GM21367 (cell line): ENCODE results near the gene CTNNA3.
"Not testable (repeated sequence)": the region's sequence is repeated elsewhere in the genome, so short reads cannot be mapped to it uniquely, and the experiment has no call there.

ENCODE experiments used
- ATAC-seq: cut with Tn5 transposase; IDR thresholded peaks from one replicate; pipeline ENCODE4 v1.9.1; 2021; ENCODE audit not compliant: unreplicated experiment

Gene CTNNA3

DNA sequence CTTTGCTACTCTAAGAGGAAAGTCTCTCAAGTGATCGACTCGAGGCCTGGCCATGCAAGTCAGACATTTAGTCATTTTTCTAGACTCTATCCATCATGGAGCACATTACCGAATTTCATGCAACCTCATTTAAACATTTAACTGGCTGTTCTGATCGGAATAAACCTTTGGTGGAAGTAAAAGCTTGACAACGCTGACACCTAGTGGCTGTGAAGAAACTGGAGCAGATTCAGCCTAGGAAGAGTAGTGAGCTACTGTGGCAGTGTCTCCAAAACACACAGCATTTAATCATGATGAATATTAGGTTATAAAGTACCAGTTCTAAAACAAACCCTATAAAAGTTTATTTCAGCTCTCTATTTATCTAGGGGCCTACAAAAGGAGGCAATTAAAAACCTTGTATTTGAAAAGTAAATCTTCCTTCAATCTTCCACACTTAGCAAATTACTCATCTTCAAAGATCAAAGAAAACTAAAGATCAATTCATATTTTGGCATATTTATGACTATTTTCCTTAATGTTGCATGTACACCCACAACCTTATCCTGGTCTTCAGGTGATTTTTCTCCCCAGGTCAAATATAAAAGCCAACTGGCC lies 175.0 kb downstream of the CTNNA3 start:
- peak; percentile 89 for ATAC-seq

DNA sequence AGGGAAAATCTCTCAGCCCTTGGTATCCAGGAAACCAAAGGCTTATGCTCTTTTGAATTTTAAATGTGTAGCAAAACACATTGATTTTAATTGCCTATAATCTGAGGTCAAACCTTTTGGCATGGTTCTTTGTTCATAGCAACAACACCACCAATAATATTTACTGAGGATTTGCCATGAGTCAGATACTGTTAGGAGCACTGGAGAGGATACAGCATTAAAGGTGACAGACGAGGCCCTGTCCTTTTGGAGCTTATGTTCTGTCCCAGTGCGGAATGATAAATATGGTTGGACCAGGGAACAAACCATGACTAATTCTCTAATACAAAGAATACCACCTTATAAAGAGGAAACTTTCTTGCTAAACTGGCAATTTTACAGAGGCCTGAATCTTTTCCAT lies 176.6 kb downstream of the CTNNA3 start:
- ATAC-seq: no peak

DNA sequence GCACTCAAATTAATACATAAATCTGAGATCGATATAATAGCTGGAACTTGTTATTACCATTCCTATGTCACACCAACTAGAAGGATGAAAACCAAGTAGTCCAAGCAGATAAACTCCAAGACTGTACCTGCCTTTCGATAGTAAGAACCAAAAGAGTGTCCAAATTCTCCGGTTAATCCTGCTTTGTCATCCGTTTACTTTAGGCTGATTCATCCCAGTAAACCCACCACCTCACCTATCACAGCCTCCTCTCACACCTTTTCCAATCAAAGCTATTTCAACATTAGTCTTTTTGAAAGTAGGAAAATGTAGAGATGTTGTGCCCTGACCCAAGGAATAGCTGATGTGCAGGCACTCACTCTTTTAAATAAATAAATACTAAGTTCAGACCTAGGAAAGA lies 177.2 kb downstream of the CTNNA3 start:
- ATAC-seq: no peak

DNA sequence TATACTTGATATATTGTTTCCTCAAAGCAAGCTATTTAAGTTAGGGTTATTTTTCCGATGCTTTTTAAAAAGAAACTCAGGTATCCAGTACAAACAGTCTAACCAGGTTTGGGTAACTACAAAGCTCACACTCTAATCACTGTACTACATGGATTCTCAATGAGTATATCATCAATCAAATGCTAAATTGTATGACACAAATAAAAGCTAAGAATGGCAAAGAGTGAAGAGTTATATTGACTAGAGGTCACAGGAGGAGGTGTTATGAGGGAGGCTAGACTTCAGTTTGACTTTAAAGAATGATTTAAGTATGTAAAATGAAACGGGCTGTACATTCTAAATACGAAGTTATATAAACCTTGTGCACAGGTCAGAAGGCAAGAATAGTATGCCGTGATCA lies 178.0 kb downstream of the CTNNA3 start:
- no peak for ATAC-seq

DNA sequence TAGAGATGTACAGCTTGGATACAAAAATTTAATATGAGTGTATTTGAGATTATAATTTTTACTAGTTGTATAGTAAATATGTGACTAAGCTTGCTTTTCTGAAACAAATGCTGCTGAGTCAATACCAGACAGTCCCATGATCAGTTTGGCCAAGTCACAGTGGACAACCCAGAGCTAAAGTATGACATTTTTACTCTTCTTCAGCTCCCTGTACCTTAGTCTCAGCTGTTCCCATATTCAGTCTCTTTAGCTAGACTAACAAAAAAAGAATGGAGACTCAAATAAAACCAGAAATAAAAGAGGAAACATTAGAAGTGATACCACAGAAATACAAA lies 189.3 kb downstream of the CTNNA3 start:
- no peak for ATAC-seq

DNA sequence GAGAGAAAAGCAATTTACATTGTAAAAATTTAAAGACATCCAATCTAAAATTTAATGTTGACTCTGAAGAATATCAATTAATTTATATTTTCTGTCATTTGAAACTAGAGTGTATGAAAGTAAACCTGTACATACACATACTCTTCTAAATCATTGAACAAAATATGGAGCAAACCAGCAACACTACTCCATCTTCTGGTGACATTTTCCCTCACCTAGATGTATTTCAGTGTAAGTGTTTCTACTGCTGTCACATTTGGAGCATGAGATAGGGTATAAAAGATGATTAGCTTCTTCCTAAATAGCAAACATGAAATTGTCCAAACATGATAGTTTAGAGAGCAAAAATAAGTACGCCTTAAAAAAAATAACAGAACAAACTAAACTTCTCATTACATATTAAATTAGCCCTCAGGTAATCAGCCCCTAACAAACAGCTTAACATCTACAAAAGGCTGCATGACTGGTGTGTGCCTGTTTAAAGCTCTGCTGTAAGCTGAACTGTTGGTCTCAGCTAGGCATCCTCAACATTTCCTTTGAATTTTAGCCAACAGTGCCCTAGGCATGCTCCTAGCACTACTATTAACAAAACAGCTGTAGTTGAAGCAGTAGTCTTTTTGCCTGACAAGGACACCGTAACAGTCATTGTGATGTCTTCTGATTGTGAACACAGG lies 189.8 kb downstream of the CTNNA3 start:
- no peak for ATAC-seq

DNA sequence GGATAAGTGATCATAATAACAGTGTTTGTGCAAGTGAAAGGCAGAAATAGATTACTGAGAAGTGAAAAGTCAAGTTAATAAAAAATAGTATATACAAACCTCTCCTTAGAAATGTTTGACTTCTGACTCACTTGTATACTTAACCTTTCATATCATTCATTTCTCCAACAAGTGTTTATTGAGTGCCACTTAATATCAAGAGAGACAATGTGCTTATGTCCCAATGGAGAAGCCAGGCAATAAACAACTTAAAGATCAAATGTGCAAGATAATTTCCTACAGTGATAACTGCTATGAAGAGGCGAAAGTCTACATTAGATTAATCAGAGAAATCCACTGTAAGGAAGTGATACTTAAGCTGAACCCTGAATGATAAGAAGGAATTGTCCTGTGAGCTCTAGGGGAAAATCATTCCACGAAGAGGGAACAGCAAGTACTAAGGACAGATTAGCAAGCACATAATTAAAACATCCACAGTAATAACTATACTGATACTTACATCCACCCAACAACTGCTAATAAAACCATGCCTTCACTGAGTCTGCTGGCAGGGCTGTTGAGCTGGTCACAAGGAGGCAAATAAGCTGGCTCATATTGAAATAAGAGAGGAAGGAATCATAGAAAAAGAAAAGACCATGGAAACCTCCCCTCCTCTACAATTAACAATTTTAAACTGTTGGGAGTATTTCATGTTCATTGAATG lies 203.5 kb downstream of the CTNNA3 start:
- ATAC-seq: no peak

DNA sequence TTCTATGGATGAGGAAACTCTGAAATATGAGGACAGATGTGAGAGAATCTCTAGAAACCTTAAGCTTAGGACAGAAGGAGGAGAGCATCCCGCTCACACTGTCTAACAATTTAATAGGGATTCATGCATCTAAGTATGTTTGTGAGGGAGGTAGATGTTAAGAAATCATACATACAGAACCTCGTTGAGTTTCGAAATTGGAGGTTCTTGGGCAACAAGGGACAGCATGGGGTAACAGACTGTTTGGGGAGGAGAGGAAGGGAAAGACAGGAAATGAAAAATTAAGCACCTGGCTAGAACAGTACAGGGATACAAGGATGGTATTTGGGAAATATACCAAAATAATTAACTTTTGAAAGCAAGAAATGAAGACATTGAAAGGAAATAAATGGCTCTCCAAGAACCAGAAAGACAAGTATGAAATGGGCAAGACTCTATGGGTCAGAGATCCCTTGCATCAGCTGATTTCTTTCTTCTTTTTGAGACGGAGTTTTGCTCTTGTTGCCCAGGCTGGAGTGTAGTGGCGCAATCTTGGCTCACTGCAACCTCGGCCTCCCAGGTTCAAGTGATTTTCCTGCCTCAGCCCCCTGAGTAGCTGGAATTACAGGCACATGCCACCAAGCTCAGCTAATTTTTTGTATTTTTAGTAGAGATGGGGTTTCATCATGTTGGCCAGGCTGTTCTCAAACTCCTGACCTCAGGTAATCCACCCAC lies 207.9 kb downstream of the CTNNA3 start:
- no peak for ATAC-seq

DNA sequence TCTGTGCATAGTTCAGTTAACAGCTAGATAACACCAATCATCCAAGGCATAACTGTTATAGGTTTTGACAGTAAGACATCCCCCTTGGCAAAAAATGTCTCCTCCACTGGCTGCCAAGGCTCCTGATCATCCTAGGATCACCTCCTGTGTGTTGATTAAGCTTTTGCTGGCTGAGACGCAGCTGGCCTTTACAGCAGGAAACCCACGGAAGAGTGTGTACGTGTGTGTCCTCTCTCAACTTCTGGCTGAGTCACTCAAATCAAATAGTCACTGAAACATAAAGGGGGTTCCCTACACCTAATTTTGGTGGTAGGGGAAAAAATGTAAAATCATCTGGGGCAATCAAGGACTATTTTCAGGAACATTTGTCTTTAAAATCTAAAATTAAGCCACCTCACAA lies 208.8 kb downstream of the CTNNA3 start:
- no peak for ATAC-seq

DNA sequence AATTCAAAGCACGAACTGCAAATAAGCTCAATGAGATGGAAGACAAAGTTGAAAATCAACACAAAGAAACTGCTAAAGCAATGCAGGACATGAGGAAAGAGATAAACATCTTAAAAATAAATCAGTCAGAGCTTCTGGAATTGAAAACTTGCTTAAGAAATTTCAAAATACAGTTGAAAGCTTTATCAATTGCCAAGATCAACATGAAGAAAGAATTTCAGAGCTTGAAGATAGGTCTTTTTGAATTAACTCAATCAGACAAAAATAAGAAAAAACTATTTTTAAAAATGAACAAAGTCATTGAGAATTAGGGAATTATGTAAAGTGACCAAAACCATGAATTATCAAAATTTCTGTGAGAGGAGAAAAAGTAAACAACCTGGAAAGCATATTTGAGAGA lies 218.1 kb downstream of the CTNNA3 start:
- no peak for ATAC-seq

DNA sequence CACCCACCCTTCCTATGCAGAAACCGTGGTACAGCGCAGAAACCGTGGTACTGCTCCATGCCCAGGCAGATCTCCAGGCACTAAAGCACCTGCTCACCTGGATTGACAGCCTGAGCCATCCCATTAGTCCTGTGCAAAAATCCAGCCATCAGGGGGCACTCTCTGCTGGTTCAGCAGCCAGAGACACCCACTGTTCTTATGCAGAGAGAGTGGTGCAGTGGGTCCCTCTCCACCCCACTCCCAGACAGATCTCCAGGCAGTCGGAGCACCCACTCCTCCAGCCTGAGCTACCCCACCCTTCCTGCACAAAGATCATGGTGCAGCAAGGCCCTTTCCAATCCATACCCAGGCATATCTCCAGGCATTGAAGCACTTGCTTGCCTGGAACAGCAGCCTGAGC lies 219.8 kb downstream of the CTNNA3 start:
- ATAC-seq: no peak

DNA sequence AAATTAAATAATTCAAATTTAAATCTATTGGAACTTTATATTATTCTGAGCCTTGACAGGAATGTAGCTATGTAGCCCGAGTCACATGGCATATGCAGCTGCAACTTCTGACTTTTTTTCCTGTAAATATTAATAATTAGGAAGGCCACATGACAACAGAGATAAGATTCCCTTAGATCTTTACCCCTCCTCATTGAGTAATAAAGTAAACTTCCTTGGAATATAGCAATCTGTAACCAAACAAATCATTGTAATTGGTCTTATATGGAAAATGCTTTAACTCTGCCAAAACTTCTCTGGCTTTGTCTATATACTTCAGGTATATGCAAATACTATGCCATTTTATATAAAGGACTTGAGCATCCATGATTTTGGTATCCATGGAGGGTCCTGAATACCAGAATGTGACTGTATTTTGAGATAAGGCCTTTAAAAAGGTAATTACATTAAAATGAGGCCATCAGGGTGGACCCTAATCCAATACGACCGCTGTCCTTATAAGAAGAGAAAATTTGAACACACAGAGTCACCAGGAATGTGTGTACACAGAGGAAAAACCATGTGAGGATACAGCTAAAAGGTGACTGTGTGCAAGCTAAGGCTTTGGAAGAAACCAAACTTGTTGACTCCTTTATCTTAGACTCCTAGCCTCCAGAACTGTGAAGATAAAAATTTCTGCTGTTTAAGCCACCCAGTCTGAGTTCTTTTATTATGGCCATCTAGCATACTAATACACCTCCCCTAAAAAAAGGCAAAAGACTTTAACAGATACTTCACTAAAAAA lies 222.0 kb downstream of the CTNNA3 start:
- no peak for ATAC-seq

DNA sequence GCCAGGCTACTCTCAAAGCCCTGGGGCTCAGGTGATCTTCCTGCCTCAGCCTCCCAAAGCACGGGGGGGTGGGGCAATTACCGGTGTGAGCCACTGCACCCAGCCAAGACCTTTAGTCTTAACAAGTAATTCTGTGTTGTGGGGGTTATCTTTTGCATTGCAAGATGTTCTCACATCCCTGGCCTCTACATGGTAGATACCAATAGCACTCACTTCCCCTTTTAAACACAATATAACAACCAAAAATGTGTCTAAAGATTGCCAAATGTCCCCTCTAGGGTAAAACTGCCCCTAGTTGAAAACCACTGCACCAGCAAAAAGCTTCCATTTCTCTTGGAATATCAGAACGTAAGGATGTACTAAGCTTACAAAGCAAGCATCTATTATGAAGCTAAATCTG lies 225.0 kb downstream of the CTNNA3 start:
- no peak for ATAC-seq

DNA sequence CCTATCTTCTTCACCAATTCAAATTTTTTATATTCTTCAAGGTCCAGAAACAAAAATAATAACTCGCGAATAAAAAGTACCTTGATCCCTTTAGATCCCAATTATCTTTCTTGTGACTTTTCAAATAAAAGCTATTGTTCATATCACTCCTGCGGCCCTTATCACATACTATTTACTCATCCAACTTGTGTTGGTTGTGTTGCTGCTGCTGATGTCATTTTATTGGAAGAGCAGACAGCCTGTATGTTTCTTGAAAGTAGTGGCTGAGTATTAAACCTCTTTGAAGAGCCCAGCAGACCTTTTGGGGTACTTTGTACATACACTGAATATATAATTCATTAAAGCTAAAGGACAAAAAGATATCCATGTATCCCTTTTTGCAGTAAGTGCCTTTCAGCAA lies 231.7 kb downstream of the CTNNA3 start:
- no peak for ATAC-seq

DNA sequence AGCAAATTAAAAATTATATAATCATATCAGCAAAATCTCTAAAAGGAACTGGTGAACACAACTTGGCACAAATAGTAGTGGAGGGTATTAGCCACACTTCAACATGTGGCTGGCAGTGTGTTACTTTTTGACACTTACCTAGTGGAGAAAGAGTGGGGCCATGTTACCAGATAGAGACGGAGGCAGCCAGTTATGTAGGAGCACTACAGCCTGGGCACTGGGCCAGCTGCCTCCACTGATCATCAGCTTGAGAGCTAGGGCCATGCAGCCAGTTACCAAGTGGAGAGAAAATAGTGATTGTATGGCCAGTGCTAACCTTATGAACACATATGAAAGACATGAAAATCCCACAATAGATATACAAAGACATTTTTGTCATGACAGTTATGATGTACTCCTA lies 243.1 kb downstream of the CTNNA3 start:
- no peak for ATAC-seq

DNA sequence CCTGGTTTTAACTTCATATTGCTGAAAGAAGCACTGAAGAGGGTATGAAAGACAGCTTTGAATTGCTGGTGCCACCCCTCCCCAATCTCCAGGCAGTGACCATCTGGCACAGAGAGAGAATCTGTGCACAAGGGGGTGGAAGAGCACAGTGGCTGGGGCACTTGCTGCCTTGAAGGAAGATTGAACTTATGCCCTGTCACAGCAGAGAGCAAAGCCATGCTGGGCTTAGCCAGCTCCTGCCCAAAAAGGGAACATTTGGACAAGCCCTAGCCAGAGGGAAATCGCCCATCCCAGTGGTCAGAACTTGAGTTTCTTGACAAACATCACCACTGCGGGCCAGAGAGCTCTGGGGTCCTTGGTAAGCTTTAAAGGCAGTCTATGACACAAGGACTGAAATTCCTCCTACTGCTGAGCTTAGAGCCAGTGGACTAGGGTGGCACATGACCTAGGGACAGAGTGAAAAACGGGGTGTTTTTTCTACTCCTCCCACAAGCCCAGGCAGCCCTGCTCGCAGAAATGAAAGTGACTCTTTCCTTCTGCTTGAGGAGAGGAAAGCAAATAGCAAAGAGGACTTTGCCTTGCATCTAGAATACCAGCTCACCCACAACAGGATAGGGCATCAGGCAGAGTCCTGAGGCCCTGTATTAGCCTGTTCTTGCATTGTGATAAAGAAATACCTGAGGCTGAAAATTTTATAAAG lies 257.2 kb downstream of the CTNNA3 start:
- ATAC-seq: no peak

DNA sequence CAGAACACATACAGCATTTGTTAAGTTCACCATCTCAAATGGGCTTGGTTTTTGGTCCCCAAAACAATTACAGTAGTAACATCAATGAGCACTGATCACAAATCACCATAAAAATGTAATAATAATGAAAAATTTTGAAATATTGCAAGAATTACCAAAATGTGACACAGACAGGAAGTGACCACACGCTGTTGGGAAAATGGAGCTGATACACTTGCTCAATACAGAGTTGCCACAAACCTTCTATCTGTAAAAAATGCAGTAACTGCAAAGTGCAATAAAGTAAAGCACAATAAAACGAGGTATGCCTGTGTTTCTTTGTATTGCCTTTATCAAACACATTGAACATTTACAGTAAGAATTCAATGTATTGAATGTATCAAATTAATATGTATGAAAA lies 262.7 kb downstream of the CTNNA3 start:
- no peak for ATAC-seq

DNA sequence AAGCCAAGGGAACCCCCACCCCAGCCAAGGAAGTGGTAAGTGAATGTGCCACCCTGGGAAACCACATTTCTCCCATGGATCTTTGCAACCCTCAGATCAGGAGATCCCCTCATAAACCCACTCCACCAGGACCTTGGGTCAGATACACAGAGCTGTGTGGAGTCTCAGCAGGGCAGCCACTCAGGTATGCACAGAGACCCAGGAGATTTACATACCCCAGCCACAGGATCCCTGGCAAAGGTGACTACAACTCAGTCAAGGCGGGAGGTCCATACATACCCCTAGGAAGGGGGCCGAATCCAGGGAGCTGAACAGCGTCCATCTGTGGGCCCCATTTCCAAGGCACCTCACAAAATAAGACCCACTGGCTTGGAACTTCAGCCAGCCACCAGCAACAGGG lies 293.4 kb downstream of the CTNNA3 start:
- no peak for ATAC-seq

DNA sequence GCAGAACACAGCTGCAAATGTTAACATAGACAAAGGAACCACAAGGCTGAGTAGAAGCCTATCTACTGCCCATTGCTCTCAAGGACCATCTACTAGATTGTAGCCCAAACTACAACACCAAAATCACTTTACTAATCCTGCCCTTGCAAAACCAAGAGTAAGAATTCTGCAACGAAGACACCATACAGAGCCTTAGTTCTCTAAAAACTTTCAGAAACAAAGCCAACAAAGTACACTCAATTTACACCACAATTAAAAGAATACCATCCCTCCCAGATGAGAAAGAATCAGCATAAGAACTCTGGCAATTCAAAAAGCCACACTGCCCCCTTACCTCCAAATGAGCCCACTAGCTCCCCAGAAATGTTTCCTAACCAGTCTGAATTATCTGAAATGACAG lies 294.3 kb downstream of the CTNNA3 start:
- no peak for ATAC-seq

DNA sequence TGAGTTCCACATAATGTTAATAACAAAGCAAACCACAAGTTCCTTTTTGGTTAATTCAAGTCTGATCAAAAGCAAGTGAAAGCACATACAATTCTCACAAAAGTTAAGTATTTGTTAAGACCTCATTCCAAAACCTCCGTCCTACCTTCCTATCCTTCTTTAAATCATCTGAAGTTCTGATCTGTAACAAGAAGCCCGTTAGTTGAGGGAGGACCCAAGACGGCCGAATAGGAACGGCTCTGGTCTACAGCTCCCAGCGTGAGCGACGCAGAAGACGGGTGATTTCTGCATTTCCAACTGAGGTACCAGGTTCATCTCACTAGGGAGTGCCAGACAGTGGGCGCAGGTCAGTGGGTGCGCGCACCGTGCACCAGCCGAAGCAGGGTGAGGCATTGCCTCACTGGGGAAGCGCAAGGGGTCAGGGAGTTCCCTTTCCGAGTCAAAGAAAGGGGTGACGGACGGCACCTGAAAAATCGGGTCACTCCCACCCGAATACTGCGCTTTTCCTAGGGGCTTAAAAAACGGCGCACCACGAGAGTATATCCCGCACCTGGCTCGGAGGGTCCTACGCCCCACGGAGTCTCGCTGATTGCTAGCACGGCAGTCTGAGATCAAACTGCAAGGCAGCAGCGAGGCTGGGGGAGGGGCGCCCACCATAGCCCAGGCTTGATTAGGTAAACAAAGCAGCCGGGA lies 309.0 kb downstream of the CTNNA3 start:
- not testable (repeated sequence) for ATAC-seq
